Measurements from ENCODE around the gene CPPED1.

The CPPED1 gene

GRCh38 chr16:12653820-12654392 lies 149.8 kb downstream of the CPPED1 start:
- in situ Hi-C loops (cut with HindIII; ENCODE audit: low sequenced_read_pairs): no loop called here

GRCh38 chr16:12652924-12653323 lies 150.8 kb downstream of the CPPED1 start:
- in situ Hi-C loops (cut with HindIII; ENCODE audit: low sequenced_read_pairs): no loop called here

GRCh38 chr16:12651765-12652512 lies 151.7 kb downstream of the CPPED1 start:
- in situ Hi-C loops (cut with HindIII; ENCODE audit: low sequenced_read_pairs): no loop called here

GRCh38 chr16:12649356-12649755 lies 154.3 kb downstream of the CPPED1 start:
- in situ Hi-C loops (cut with HindIII; ENCODE audit: low sequenced_read_pairs): no loop called here

- in situ Hi-C loops (cut with HindIII; ENCODE audit: low sequenced_read_pairs): no loop called here
Observed at GRCh38 chr16:12646490-12647274, 157.0 kb downstream of the CPPED1 start.

GRCh38 chr16:12646098-12646489 lies 157.6 kb downstream of the CPPED1 start:
- in situ Hi-C loops (cut with HindIII; ENCODE audit: low sequenced_read_pairs): no loop called here

GRCh38 chr16:12643034-12643455 lies 160.6 kb downstream of the CPPED1 start:
- in situ Hi-C loops (cut with HindIII; ENCODE audit: low sequenced_read_pairs): no loop called here

GRCh38 chr16:12639044-12639443 lies 164.6 kb downstream of the CPPED1 start:
- in situ Hi-C loops (cut with HindIII; ENCODE audit: low sequenced_read_pairs): no loop called here

- in situ Hi-C loops (cut with HindIII; ENCODE audit: low sequenced_read_pairs): no loop called here
Observed at GRCh38 chr16:12637002-12637401, 166.7 kb downstream of the CPPED1 start.

GRCh38 chr16:12629271-12629670 lies 174.4 kb downstream of the CPPED1 start:
- in situ Hi-C loops (cut with HindIII; ENCODE audit: low sequenced_read_pairs): no loop called here

GRCh38 chr16:12628536-12628935 lies 175.2 kb downstream of the CPPED1 start:
- in situ Hi-C loops (cut with HindIII; ENCODE audit: low sequenced_read_pairs): no loop called here

GRCh38 chr16:12627394-12627793 lies 176.3 kb downstream of the CPPED1 start:
- in situ Hi-C loops (cut with HindIII; ENCODE audit: low sequenced_read_pairs): no loop called here

- in situ Hi-C loops (cut with HindIII; ENCODE audit: low sequenced_read_pairs): no loop called here
Observed at GRCh38 chr16:12626411-12626810, 177.3 kb downstream of the CPPED1 start.

GRCh38 chr16:12625716-12626115 lies 178.0 kb downstream of the CPPED1 start:
- in situ Hi-C loops (cut with HindIII; ENCODE audit: low sequenced_read_pairs): no loop called here

GRCh38 chr16:12625068-12625467 lies 178.6 kb downstream of the CPPED1 start:
- in situ Hi-C loops (cut with HindIII; ENCODE audit: low sequenced_read_pairs): no loop called here

- in situ Hi-C loops (cut with HindIII; ENCODE audit: low sequenced_read_pairs): no loop called here
Observed at GRCh38 chr16:12620150-12620549, 183.5 kb downstream of the CPPED1 start.

- in situ Hi-C loops (cut with HindIII; ENCODE audit: low sequenced_read_pairs): no loop called here
Observed at GRCh38 chr16:12618515-12618914, 185.2 kb downstream of the CPPED1 start.

GRCh38 chr16:12617401-12617819 lies 186.3 kb downstream of the CPPED1 start:
- in situ Hi-C loops (cut with HindIII; ENCODE audit: low sequenced_read_pairs): no loop called here

- in situ Hi-C loops (cut with HindIII; ENCODE audit: low sequenced_read_pairs): no loop called here
Observed at GRCh38 chr16:12614662-12615278, 188.9 kb downstream of the CPPED1 start.

- in situ Hi-C loops (cut with HindIII; ENCODE audit: low sequenced_read_pairs): no loop called here
Observed at GRCh38 chr16:12613992-12614661, 189.6 kb downstream of the CPPED1 start.
